Endothelial cell of umbilical vein (primary cell): ENCODE results near the gene CHRNB1. TPM values are rescaled to one million over a fixed set of nuclear protein-coding genes. Genes with fewer than 3 reads are reported as not detected.
A peak's percentile ranks its signal among the peaks of the same experiment; 100 is the strongest.

ENCODE experiments used
- BruUV-seq: library from RNA; stranded (reverse); fragments of 400-500 nt; replicated peaks from 2 replicates; lab custom pipeline; 2021; lab: Mats Ljungman, UMichigan
- CTCF ChIA-PET: fragments of 300-600, 350-600 bp; sonication (Branson Sonifier 250); formaldehyde crosslinking; loops from one replicate; lab custom pipeline; 2021; ENCODE audit warnings: antibody characterized with exemption, inconsistent platforms; lab: Charles Lee
- POLR2A ChIA-PET: fragments of 300-600, 350-600 bp; sonication (Branson Sonifier 250); formaldehyde crosslinking; loops from one replicate; lab custom pipeline; 2021; ENCODE audit warnings: antibody characterized with exemption, inconsistent platforms; lab: Charles Lee
- DNase-seq: peaks from one replicate; pipeline ENCODE4 v3.0.0-alpha.2; 2011; ENCODE audit warnings: low read depth, low spot score
- FAIRE-seq: peaks from 2 replicates; lab custom pipeline; 2011; peaks lifted over from hg19 to GRCh38; lab: Jason Lieb, UNC
- H2AFZ ChIP-seq: 2 replicates; pipeline ENCODE4 v1.6.0; 2012; ENCODE audit warnings: low read depth, low read length, control low read depth, inconsistent platforms
- H3K27ac ChIP-seq: 2 replicates; pipeline ENCODE4 v1.5.1; 2011; ENCODE audit warnings: low read depth, mild to moderate bottlenecking, control low read depth, low read length, moderate library complexity; ENCODE audit not compliant: insufficient read depth
- H3K27me3 ChIP-seq, 2 experiments: 2 replicates each; pipeline versions ENCODE4 v1.6.0 to v1.6.1; 2011; ENCODE audit warnings: low read length in 2 of 2, mixed read lengths in 1 of 2; ENCODE audit not compliant: control insufficient read depth in 2 of 2, insufficient read depth in 2 of 2
- H3K36me3 ChIP-seq, 2 experiments: 2 replicates in 1 of 2; 3 replicates in 1 of 2; pipeline ENCODE4 v1.5.1; 2011; ENCODE audit warnings: low read length in 2 of 2, mild to moderate bottlenecking in 1 of 2, moderate library complexity in 1 of 2; ENCODE audit not compliant: control insufficient read depth in 2 of 2, insufficient read depth in 2 of 2; ENCODE audit errors: extremely low read depth in 1 of 2
- H3K4me1 ChIP-seq: 3 replicates; pipeline ENCODE4 v1.5.1; 2011; ENCODE audit warnings: mild to moderate bottlenecking, low read length; ENCODE audit not compliant: control insufficient read depth, insufficient read depth; ENCODE audit errors: extremely low read depth
- H3K4me2 ChIP-seq: 2 replicates; pipeline ENCODE4 v1.6.1; 2011; ENCODE audit warnings: low read length, control low read depth, mixed read lengths; ENCODE audit not compliant: insufficient read depth
- H3K4me3 ChIP-seq, 3 experiments: fragments of 200-600 bp in 1 of 3; sonication (generic), shearing (Covaris generic) in 1 of 3; replicated peaks in 1 of 3; 2 replicates each; pipeline ENCODE4 v1.5.1; 2011 to 2016; ENCODE audit warnings: control low read depth in 3 of 3, low read length in 3 of 3, mild to moderate bottlenecking in 2 of 3, inconsistent platforms in 1 of 3, low read depth in 1 of 3, moderate library complexity in 1 of 3; ENCODE audit not compliant: insufficient read depth in 1 of 3
- H3K79me2 ChIP-seq: 2 replicates; pipeline ENCODE4 v1.6.0; 2012; ENCODE audit warnings: low read length, inconsistent platforms; ENCODE audit not compliant: control insufficient read depth, insufficient read depth
- H3K9ac ChIP-seq: replicated peaks from 2 replicates; pipeline ENCODE3; 2011; ENCODE audit warnings: low read length, control low read depth; ENCODE audit not compliant: insufficient read depth; ENCODE audit errors: extremely low read depth
- H3K9me1 ChIP-seq: replicated peaks from 3 replicates; pipeline ENCODE4 v1.6.0; 2011; ENCODE audit warnings: mild to moderate bottlenecking, low read length; ENCODE audit not compliant: control insufficient read depth, insufficient read depth; ENCODE audit errors: extremely low read depth
- H3K9me3 ChIP-seq: replicated peaks from 2 replicates; pipeline ENCODE4 v1.5.1; 2012; ENCODE audit warnings: low read length, inconsistent platforms; ENCODE audit not compliant: control insufficient read depth, insufficient read depth
- H4K20me1 ChIP-seq: replicated peaks from 2 replicates; pipeline ENCODE3; 2011; ENCODE audit warnings: mild to moderate bottlenecking, low read length; ENCODE audit not compliant: control insufficient read depth, insufficient read depth; ENCODE audit errors: extremely low read depth
- EZH2 ChIP-seq: IDR thresholded peaks from 2 replicates; pipeline ENCODE4 v1.6.1; 2012; ENCODE audit warnings: borderline replicate concordance, low read depth, mild to moderate bottlenecking, moderate library complexity, low read length, inconsistent platforms; ENCODE audit not compliant: severe bottlenecking
- FOS ChIP-seq: IDR thresholded peaks from 2 replicates; pipeline ENCODE4 v1.6.1; 2011; ENCODE audit warnings: mild to moderate bottlenecking, low read length, moderate library complexity, borderline replicate concordance; ENCODE audit not compliant: insufficient read depth
- GATA2 ChIP-seq: IDR thresholded peaks from 2 replicates; pipeline ENCODE4 v1.7.0; 2011; ENCODE audit warnings: low read depth, mild to moderate bottlenecking, moderate library complexity, mixed read lengths, low read length; ENCODE audit not compliant: insufficient read length, insufficient read depth
- JUN ChIP-seq: IDR thresholded peaks from 2 replicates; pipeline ENCODE4 v1.6.1; 2011; ENCODE audit warnings: borderline replicate concordance, low read depth; ENCODE audit not compliant: insufficient read length, insufficient read depth
- MYC ChIP-seq: IDR thresholded peaks from one replicate; pipeline ENCODE4 v1.6.1; 2011; ENCODE audit warnings: mild to moderate bottlenecking, low read depth, low read length
- POLR2A ChIP-seq: IDR thresholded peaks from 2 replicates; pipeline ENCODE4 v1.6.1; 2012; ENCODE audit warnings: low read depth, mild to moderate bottlenecking, control low read depth, low read length
- POLR2AphosphoS5 ChIP-seq: IDR thresholded peaks from 2 replicates; pipeline ENCODE4 v1.6.1; 2012; ENCODE audit warnings: low read depth, mild to moderate bottlenecking, control low read depth, low read length, moderate library complexity; ENCODE audit not compliant: insufficient read depth
- dilution Hi-C: fragments of 300-500 bp; cut with MboI; formaldehyde crosslinking; loops from one replicate; pipeline ENCODE4 v1.15.0; 2019; ENCODE audit warnings: low sequenced_read_pairs; ENCODE audit not compliant: extremely low pct_ligation_motif_present
- intact Hi-C: fragments of 100-400 bp; cut with micrococcal nuclease; formaldehyde crosslinking; loops from one replicate; pipeline ENCODE4 v1.10.0; 2022
- polyA plus RNA-seq, 4 experiments: library from polyadenylated mRNA; depleted of rRNA in 3 of 4; stranded (reverse) in 3 of 4; unstranded in 1 of 4; fragments of >200 nt; gene quantifications; 2 replicates each; pipeline versions ENCODE4 v1.2.1 to v1.2.3, GENCODE V29; 2011 to 2012; ENCODE audit warnings: missing spikeins in 1 of 4
- total RNA-seq: library from RNA; stranded (reverse); gene quantifications from 2 replicates; pipeline ENCODE4 v1.2.3, GENCODE V29; 2021
- TF ChIP-seq, protein P1 (sequence below), 2 donors: IDR thresholded peaks; 1 replicate in 1 of 2; 2 replicates in 1 of 2; pipeline ENCODE4 v1.5.1; 2011; ENCODE audit warnings: low read length in 2 of 2, mild to moderate bottlenecking in 2 of 2, moderate library complexity in 2 of 2, control low read depth in 1 of 2, inconsistent platforms in 1 of 2, low read depth in 1 of 2; ENCODE audit not compliant: insufficient read depth in 1 of 2; ENCODE audit errors: extremely low read depth in 1 of 2
- TF ChIP-seq, protein P2 (sequence below): IDR thresholded peaks from 2 replicates; pipeline ENCODE4 v1.6.1; 2011; ENCODE audit not compliant: insufficient read depth, insufficient read length

CHRNB1 gene
- total and polyA plus RNA-seq, 2 donors (not counting 3 experiments of a cell fraction or from before 2014, with no cell fraction given): 5.6 to 9.3 TPM

DNA sequence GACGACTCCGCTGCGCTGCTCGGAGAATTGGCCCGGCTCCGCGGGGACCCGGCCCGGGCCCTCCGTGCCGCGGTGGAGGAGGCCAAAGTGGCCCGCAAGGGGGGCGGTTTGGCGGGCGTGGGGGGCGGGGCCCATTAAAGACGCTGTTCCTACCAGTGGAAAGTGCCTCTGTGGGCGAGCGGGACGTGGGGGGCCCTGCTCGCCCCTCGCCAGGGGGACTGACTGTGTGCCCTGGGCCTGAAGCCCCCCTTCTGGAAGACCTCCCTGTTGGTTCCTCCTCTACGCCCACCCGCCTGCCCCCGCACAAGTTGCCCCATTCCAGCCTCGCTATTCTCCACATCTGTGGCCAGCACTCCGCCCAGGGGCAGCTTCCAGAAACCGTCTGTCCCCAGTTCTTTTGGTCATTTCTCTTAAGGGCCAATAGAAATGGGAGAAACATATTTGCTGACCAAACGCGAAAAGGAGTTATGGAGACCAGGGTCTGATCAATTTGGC is 7.4 kb upstream of the CHRNB1 start:
- H3K9ac ChIP-seq: no peak overlapping the region
- H3K4me1 ChIP-seq: peaks cover 23% of the 10 kb centered on the region
- no peak overlapping the region for H3K4me3 ChIP-seq
- H3K36me3 ChIP-seq: no peaks in the 10 kb centered on the region
- H3K79me2 ChIP-seq: no peaks in the 10 kb centered on the region
- FAIRE-seq: no peak
- no peaks in the 10 kb centered on the region for H4K20me1 ChIP-seq
- CTCF ChIA-PET: interaction anchor here (0.9 to 4.4 kb wide), 35 partner anchors 8 to 392 kb away, joined by 3 to 70 read pairs (median 7); partner anchors contain the start of genes CHRNB1, MPDU1, NLGN2 and PLSCR3
- POLR2A ChIA-PET: interaction anchor here (0.8 to 1.7 kb wide), 4 partner anchors 8 to 47 kb away, joined by 3 to 8 read pairs (median 5); partner anchors contain the start of genes POLR2A and TMEM256
- intact Hi-C loops: loop anchor here (1.0 to 5.0 kb wide), 5 partner anchors 17 to 250 kb away; partner anchors contain the start of genes CTDNEP1, ELP5, SENP3 and TP53
- no peak for DNase-seq
- H2AFZ ChIP-seq: no peak overlapping the region
- H3K9me1 ChIP-seq: no peaks in the 10 kb centered on the region
- BruUV-seq: no TSS peak
- no peak overlapping the region for H3K27ac ChIP-seq
- H3K4me2 ChIP-seq: peak overlapping the region; percentile 44
- H3K27me3 ChIP-seq: peaks cover 20 to 28% of the 10 kb centered on the region in 2 experiments
- H3K9me3 ChIP-seq: no peaks in the 10 kb centered on the region
- dilution Hi-C loops: no loop called here
- TF ChIP-seq JUN (no peak), FOS (no peak), GATA2 (no peak), EZH2 (no peak), POLR2AphosphoS5 (no peak), MYC (no peak), POLR2A (no peak)
- TF ChIP-seq, protein P1, sequence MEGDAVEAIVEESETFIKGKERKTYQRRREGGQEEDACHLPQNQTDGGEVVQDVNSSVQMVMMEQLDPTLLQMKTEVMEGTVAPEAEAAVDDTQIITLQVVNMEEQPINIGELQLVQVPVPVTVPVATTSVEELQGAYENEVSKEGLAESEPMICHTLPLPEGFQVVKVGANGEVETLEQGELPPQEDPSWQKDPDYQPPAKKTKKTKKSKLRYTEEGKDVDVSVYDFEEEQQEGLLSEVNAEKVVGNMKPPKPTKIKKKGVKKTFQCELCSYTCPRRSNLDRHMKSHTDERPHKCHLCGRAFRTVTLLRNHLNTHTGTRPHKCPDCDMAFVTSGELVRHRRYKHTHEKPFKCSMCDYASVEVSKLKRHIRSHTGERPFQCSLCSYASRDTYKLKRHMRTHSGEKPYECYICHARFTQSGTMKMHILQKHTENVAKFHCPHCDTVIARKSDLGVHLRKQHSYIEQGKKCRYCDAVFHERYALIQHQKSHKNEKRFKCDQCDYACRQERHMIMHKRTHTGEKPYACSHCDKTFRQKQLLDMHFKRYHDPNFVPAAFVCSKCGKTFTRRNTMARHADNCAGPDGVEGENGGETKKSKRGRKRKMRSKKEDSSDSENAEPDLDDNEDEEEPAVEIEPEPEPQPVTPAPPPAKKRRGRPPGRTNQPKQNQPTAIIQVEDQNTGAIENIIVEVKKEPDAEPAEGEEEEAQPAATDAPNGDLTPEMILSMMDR (IDR thresholded peaks at IDR 0.05; ENCODE audit: extremely low read depth in 1 of 2, insufficient read depth in 1 of 2, low read depth in 1 of 2, low read length in 2 of 2): no peak
- TF ChIP-seq, protein P2, sequence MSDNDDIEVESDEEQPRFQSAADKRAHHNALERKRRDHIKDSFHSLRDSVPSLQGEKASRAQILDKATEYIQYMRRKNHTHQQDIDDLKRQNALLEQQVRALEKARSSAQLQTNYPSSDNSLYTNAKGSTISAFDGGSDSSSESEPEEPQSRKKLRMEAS: no peak
